HG03520 (cell line): ENCODE measurements around the gene DDX50.
"Not testable (repeated sequence)": the region's sequence is repeated elsewhere in the genome, so short reads cannot be mapped to it uniquely, and the experiment has no call there.

ENCODE experiments used
- ATAC-seq: cut with Tn5 transposase; IDR thresholded peaks from one replicate; pipeline ENCODE4 v1.9.1; 2021; ENCODE audit warnings: mild to moderate bottlenecking, moderate library complexity; ENCODE audit not compliant: unreplicated experiment

DDX50 gene

DNA sequence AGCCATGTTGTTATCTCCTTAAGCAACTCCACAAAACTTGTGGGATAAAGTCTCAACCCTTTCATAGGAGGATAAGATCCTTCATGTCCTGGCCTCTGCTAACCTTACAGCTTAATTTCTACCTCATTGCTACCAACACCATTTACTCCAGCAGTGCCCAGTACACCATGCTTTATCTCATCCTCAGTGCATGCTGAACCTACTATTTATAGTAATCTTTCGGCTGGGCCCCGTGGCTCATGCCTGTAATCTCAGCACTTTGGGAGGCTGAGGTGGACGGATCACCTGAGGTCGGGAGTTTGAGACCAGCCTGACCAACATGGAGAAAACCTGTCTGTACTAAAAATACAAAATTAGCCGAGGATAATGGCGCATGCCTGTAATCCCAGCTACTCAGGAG lies 78.6 kb downstream of the DDX50 start:
- ATAC-seq, result not testable (repeated sequence)

DNA sequence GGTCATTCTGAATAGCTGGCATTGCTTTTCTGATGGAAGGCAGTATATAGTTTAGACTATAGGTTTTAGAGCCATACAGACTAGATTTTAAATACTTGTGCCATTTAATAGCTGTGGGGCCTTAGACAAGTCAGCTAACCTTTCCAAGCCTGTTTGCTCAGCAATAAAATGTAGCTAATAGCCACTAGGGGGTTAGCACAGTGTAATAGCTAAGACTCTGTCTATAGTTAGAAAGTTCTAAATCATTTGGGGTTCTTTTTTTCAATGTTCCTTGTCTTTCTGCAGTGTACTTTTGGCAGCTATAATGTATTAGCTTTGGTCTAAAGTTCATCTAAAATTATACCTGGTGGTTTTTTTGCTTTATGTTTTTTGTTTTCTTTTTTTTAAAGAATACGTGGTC lies 80.0 kb downstream of the DDX50 start:
- ATAC-seq, result no peak

DNA sequence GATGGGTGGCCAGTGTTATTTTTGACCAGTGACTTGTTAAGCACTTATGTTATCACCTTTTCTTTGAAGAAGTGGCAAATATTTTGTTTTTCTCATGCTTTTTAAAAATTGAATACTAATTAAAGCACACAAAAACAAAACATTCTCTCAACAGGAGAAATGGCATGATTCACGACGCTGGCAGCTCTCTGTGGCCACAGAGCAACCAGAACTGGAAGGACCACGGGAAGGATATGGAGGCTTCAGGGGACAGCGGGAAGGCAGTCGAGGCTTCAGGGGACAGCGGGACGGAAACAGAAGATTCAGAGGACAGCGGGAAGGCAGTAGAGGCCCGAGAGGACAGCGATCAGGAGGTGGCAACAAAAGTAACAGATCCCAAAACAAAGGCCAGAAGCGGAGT lies 81.3 kb downstream of the DDX50 start:
- no peak for ATAC-seq

DNA sequence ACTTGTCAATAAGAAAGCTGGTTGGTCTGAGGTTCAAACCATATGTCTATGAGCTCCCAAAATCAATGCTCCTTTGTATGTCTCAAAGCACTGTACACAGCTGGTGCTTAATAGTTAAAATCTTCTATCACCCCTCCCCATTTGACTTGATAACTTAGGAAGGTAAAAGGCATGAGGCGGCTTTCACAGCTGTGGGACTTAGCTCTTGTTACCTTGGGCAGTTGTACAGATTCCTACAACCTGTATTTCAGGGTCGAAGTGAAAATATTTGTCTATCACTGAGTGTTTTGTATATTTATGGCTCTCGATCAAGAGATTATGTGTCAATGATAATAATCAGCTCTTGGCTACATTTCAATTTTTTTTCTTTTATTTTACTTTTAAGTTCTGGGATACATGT lies 86.5 kb downstream of the DDX50 start:
- no peak for ATAC-seq

DNA sequence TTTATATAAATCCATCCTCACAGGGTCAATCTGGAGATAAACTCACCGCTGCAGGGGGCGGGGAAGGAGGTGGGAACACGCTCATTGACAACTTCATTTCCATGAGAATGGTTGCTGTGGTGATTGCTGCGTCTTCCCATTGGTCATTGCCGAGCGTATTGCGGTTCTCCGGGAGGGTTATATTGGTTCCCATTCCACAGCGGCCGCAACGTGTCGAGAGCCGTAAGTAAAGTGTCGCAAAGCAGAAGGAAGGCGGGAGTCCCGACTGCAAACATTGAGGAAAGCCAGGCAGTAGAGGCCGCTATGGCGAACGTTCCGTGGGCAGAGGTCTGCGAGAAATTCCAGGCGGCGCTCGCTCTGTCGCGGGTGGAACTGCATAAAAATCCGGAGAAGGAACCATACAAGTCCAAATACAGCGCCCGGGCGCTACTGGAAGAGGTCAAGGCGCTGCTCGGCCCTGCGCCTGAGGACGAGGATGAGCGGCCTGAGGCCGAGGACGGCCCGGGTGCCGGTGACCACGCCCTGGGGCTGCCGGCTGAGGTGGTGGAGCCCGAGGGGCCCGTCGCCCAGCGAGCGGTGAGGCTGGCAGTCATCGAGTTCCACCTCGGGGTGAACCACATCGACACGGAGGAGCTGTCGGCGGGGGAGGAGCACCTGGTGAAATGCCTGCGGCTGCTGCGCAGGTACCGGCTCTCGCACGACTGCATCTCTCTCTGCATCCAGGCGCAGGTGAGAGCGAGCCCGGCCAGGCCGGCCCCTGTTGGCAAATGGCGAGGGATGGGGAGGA lies 87.6 kb downstream of the DDX50 start, which contains the start of gene KIFBP:
TSS of gene KIFBP (plus strand) at position 274 of the 787 bp plus-strand sequence. CDS start at position 304, 30 bp downstream.
- ATAC-seq, result peak; percentile 71

DNA sequence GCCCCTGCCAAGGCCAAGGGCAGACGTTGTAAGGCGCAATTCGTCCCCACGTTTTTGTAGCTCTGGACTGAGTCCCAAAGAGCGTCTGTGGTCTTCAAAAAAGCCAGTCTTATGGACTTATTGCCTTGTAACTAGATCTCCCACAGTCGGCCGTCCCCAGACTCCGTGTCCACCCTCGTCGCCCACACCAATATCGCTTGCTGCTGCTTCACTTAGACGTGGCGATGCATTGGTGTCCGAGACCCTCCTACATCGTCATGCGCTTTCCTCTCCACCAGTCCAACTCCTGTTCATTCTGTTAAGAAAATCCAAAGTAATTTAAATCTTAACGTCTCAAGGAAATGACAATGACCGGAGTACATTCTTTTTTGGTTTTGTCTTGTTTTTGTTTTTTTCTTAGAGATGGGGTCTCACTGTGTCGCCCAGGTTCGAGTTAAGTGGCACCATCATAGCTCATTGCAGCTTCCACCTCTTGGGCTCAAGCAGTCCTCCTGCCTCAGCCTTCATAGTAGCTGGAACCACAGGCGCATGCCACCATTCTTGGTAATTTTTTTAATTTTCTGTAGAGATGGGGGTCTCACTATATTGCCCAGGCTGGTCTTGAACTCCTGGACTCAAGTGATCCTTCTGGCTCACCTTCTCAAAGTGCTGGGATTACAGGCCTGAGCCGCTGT lies 88.3 kb downstream of the DDX50 start:
- no peak for ATAC-seq

DNA sequence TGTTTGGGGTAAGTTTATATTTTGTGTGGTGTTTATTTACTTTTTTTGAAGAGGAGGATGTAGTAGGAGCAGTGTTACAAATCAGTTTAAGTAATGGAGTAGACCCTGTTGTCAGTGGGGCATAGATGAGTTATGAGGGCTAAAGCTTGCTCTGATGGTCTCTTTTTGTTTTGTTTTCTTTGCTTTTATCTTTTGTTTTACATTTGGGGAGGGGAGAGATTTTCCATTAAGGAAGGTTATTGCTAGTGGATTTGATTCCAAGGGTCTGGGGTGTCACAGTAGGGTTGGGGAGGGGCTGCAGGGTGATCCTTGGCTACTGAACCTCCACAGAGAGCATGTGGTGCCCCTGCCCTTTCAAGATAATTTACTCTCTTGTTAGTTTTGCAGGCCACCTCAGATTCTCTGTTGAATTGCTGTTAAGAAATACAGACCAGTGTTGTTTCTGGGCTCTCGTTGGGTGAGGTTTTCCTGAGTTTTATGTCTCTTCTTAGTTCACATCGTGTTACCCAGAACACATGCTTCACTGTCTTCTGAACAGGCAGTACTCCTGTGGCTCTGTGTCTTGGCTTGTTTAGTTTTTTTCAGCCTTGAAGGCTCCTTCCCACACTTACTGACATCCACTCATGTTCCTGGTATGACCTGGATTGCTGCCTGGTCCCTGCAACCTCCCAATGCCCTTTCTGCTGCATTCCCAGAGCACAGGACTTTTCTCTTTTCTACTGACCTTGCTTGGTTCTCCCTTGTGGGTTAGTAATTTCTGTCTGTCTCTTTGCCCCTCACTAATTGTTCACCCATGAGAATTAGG lies 91.7 kb downstream of the DDX50 start:
- no peak for ATAC-seq
